K562 (cell line): ENCODE data around the gene CARD9. TPM values are rescaled to one million over a fixed set of nuclear protein-coding genes. Genes with fewer than 3 reads are reported as not detected.

Source experiments
- FOXP4 ChIP-seq: sonication (generic); formaldehyde crosslinking; IDR thresholded peaks from 2 replicates; pipeline ENCODE4 v1.8.0; 2022; ENCODE audit warnings: mild to moderate bottlenecking, missing genetic modification reagents, borderline replicate concordance
- GATAD2B ChIP-seq: fragments of 450-650 bp; IDR thresholded peaks from 2 replicates; pipeline ENCODE4 v1.6.1; 2017; ENCODE audit warnings: mild to moderate bottlenecking, borderline replicate concordance
- POLR2G ChIP-seq: fragments of 200-400 bp; formaldehyde crosslinking; IDR thresholded peaks from 2 replicates; pipeline ENCODE4 v1.6.1; 2017; ENCODE audit warnings: low read depth, mild to moderate bottlenecking, antibody characterized with exemption, low read length, moderate library complexity
- STAT6 ChIP-seq: sonication (generic); formaldehyde crosslinking; IDR thresholded peaks from 2 replicates; pipeline ENCODE4 v1.8.1; 2023; ENCODE audit warnings: mild to moderate bottlenecking, missing genetic modification reagents
- ZNF583 ChIP-seq: fragments of 250-450 bp; sonication (Bioruptor Pico); IDR thresholded peaks from 2 replicates; pipeline ENCODE4 v1.4.0; 2020
- ZNF699 ChIP-seq: fragments of 250-450 bp; sonication (Bioruptor Pico); IDR thresholded peaks from 2 replicates; pipeline ENCODE4 v1.8.0; 2021; ENCODE audit warnings: mild to moderate bottlenecking, moderate library complexity; ENCODE audit not compliant: insufficient replicate concordance
- polyA plus RNA-seq, 8 experiments: library from polyadenylated mRNA; depleted of rRNA in 4 of 8; stranded (reverse) in 5 of 8; unstranded in 3 of 8; fragments of >200 nt; fragmentation: Nextera tagmentation in 2 of 8; fragmentation: Illumina TruSeq in 1 of 8; extraction: Ambion mirVana in 2 of 8; extraction: Trizol in 1 of 8; gene quantifications; 2 replicates each; pipeline versions ENCODE4 v1.2.1 to v1.2.3, GENCODE V29; 2011 to 2014; ENCODE audit warnings: inconsistent platforms in 1 of 8, missing spikeins in 1 of 8
- total RNA-seq, 7 experiments: library from RNA; depleted of rRNA in 6 of 7; stranded (reverse); fragments of >200 nt in 6 of 7; fragmentation: Illumina TruSeq in 2 of 7; extraction: Trizol in 2 of 7; gene quantifications; 2 replicates each; pipeline versions ENCODE4 v1.2.1 to v1.2.3, GENCODE V29; 2011 to 2021; ENCODE audit warnings: low replicate concordance in 1 of 7
- TF ChIP-seq, protein P1 (sequence below), 3 experiments: fragments of 200-800 bp in 1 of 3; sonication (Bioruptor generic) in 1 of 3; sonication (generic) in 1 of 3; formaldehyde crosslinking in 1 of 3; IDR thresholded peaks; 2 replicates each; pipeline versions ENCODE4 v1.6.1 to v1.8.0; 2016 to 2022; ENCODE audit warnings: mild to moderate bottlenecking in 2 of 3, missing compliant biosample characterization in 2 of 3, missing genetic modification characterization in 2 of 3, missing genetic modification reagents in 1 of 3

The CARD9 gene
- total and polyA plus RNA-seq, 9 of the 15 experiments (the other 6 are each of a cell fraction or from before 2014, with no cell fraction given) = 1.7 to 53.0 (median 9.7) TPM

DNA sequence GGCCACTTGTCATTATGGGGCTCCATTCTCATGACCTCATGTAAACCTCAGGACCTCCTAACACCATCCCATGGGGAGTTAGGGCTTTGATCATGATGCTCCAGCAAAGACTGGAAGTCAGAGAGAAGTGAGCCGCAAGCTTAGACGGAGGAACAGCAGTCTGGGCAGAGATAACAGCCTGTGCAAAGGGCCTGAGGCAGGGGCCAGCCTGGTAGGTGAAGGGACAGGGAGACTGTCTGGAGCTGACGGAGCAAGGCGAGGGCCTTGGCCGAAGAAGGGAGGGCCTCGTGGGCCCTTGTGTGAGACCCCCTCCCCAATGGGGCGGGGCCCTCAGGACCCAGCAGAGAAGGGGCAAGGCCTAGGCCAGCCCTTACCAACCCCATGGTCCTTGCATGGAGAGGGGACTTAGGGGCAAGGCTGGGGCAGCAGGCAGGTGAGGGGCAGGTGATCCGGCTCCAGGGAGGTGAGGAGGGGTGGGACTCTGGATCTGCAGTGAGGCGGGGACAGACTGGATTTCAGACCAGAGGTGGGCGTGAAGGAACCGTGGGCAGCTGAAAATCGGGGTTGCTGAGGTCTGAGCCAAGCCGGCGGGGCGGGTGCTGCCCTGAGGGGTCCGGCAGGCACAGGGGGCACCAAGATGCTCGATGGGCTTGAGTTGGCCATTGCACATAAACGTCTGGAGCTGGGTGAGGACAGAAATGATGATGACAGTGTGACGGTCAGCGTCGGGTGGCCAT lies 28.8 kb downstream of the CARD9 start (continued):
- TF ChIP-seq FOXP4 (CRISPR knock-in tag) = no peak
- TF ChIP-seq ZNF699 = no peak
- TF ChIP-seq STAT6 (CRISPR knock-in tag) = no peak
- no peak for TF ChIP-seq ZNF583
- TF ChIP-seq GATAD2B = no peak
- TF ChIP-seq, protein P1, sequence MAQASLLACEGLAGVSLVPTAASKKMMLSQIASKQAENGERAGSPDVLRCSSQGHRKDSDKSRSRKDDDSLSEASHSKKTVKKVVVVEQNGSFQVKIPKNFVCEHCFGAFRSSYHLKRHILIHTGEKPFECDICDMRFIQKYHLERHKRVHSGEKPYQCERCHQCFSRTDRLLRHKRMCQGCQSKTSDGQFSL (CRISPR knock-in tag; IDR thresholded peaks at IDR 0.05) = no peak
- TF ChIP-seq, protein P1 (tag; IDR thresholded peaks at IDR 0.05) = no peak
- TF ChIP-seq POLR2G = peak; percentile 12; the same call in 1 of the 2 replicates
